ENCODE measurements around the gene NRN1L.
"Not testable (repeated sequence)": the region's sequence is repeated elsewhere in the genome, so short reads cannot be mapped to it uniquely, and the experiment has no call there.

NRN1L gene

GRCh38 chr16:67914758-67915495, 30.2 kb downstream of the NRN1L start:
- TF ChIP-seq CTCF (IDR thresholded peaks at IDR 0.05; ENCODE audit: low read depth, low read length), result no peak
- no peak overlapping the region for H3K4me3 ChIP-seq (ENCODE audit: low read depth, low read length)

DNA sequence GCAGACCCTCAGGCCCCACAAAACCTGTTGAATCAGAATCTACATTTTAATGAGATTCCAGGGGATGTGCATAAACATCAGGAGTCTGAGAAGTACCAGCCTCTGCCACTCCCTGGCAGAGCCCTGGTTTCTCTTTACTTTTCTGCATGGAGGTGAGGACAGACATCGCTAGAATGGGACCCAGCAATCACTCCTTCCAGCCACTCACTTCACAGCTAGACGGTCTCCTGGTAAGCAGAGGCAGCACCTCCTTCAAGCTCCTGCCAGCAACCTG, 30.7 kb downstream of the NRN1L start:
- not testable (repeated sequence) for H3K4me3 ChIP-seq (ENCODE audit: low read depth, low read length)

DNA sequence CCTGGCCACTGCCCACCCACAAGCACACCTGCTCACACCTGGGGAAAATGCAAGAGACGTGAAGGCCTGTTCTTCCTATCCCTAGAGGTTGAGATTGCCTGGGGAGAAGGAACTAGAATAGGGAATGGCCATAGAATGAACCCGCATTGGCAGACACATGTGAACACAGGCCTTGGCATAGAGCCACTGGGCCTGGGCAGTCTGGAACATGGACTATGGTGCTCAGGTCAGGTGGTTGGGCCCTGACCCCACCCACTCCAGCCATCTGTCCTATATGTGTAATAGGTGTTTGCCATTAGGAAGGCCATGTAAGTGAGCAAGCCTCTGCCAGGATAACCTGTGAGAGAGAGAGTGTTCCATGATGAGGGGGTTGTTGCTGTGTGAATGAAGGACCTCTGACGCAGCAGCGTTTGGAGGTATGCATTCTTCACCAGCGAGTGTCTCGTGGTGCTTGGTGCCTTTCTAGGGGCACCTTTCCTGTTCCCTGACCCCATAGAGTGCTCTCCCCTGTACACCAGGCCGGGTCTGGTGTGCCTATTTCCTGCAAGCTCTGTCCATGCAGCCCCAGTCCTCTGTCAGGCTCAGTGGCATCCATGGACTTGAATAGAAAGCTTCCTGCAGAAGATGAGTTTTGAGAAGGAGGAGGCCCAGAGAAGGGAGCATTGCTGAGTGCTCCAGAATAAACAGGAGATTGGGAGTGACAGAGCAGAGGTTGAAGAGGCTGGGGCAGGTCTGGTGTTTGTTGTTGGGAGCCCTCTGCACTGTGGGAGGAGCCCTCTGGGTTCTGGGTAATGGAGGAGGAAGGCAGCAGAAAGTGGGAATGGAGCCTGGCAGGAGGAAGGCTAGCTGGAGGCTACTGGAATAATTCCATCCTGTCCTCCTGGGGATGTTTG, 31.4 kb downstream of the NRN1L start:
- H3K4me3 ChIP-seq (ENCODE audit: low read depth, low read length), result no peak overlapping the region
- TF ChIP-seq CTCF (IDR thresholded peaks at IDR 0.05; ENCODE audit: low read depth, low read length), result no peak

- no peak overlapping the region for H3K4me3 ChIP-seq (ENCODE audit: low read depth, low read length)
- no peak for TF ChIP-seq CTCF (IDR thresholded peaks at IDR 0.05; ENCODE audit: low read depth, low read length)
Observed at GRCh38 chr16:67917140-67917851, 32.6 kb downstream of the NRN1L start.

- no peak overlapping the region for H3K4me3 ChIP-seq (ENCODE audit: low read depth, low read length)
- no peak for TF ChIP-seq CTCF (IDR thresholded peaks at IDR 0.05; ENCODE audit: low read depth, low read length)
Observed at GRCh38 chr16:67917852-67918236, 33.2 kb downstream of the NRN1L start.

GRCh38 chr16:67919622-67920221, 35.0 kb downstream of the NRN1L start:
- no peak overlapping the region for H3K4me3 ChIP-seq (ENCODE audit: low read depth, low read length)
- no peak for TF ChIP-seq CTCF (IDR thresholded peaks at IDR 0.05; ENCODE audit: low read depth, low read length)

DNA sequence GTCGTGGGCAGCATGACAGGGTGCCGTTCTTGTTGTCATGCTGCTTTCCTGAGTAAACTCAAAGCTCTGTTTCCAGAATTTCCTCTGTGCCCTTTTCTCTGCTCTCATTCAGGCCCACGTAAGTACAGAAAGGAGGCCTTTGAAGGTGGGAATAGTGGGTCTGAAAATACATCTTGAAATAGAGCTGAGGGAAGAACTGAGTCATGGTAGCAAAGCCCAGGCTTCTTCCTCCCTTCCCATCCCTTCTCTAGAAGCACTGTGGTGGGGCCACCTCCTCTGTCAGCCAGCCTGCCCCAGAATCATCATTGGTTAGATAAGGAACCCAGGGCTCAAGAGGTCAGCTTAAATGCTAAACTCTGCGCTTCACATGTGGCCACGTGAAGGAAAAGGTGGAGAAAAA, 37.5 kb downstream of the NRN1L start:
- TF ChIP-seq CTCF (IDR thresholded peaks at IDR 0.05; ENCODE audit: low read depth, low read length), result no peak
- H3K4me3 ChIP-seq (ENCODE audit: low read depth, low read length), result no peak overlapping the region
